ENCODE measurements around the gene ERO1B.
"Not testable (repeated sequence)": the region's sequence is repeated elsewhere in the genome, so short reads cannot be mapped to it uniquely, and the experiment has no call there.

Gene ERO1B

DNA sequence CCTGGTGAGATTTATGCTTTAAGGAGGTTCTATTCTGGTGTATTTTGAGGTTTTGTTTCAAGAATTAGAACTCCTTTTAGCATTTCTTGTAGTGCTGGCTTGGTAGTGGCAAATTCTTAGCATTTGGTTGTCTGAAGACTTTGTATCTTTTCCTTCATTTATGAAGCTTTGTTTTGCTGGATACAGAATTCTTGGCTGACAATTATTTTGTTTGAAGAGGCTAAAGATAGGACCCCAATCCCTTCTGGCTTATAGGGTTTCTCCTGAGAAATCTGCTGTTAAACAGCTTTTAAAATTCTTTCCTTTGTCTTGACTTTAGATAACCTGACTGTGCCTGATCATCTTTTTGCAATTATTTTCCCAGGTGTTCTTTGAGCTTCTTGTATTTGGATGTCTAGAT is 80.8 kb downstream of the ERO1B start:
- Histone ChIP-seq H3K9me3 (ENCODE audit: insufficient read depth, low read length) (peaks cover 10% of the 10 kb centered on the region; the same call in 1 of the 2 replicates), H3K36me3 (ENCODE audit: insufficient read depth, insufficient read length, low read length) (no peaks in the 10 kb centered on the region), H3K4me1 (ENCODE audit: insufficient read depth, insufficient read length) (no peaks in the 10 kb centered on the region), H3K27me3 (ENCODE audit: insufficient read depth, insufficient read length) (no peaks in the 10 kb centered on the region), H3K4me3 (ENCODE audit: insufficient read length, low read depth) (no peak overlapping the region), H3K9ac (ENCODE audit: insufficient read length, low read depth) (no peak overlapping the region)
- DNase-seq (ENCODE audit: low read depth, low spot score): no peak
- TF ChIP-seq ZNF274 (IDR thresholded peaks at IDR 0.05; ENCODE audit: low read depth, low read length) (no peak), YY1 (IDR thresholded peaks at IDR 0.05; ENCODE audit: insufficient read depth, insufficient read length) (no peak), SUZ12 (IDR thresholded peaks at IDR 0.05; ENCODE audit: extremely low read depth, insufficient read depth, insufficient read length) (no peak)

DNA sequence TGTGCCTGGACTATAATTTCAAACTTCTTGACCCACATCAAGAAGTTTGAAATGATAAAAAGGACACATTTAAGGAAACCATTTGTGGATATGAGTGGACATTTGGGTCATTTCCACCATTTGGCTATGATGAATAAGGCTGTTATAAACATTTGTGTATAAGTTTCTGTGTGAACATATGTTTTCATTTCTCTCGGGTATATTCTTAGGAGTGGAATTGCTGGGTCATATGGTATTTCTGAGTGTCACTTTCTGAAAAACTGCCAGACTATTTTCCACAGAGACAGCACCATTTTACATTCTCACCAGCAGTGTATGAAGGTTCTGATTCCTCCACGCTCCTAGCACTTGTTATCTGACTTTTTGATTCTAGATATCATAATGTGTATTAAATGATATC is 88.6 kb downstream of the ERO1B start:
- Histone ChIP-seq H3K27me3 (ENCODE audit: insufficient read depth, insufficient read length) (no peaks in the 10 kb centered on the region), H3K9ac (ENCODE audit: insufficient read length, low read depth) (no peak overlapping the region), H3K4me3 (ENCODE audit: insufficient read length, low read depth) (no peak overlapping the region), H3K4me1 (ENCODE audit: insufficient read depth, insufficient read length) (no peaks in the 10 kb centered on the region), H3K9me3 (ENCODE audit: insufficient read depth, low read length) (no peaks in the 10 kb centered on the region), H3K36me3 (ENCODE audit: insufficient read depth, insufficient read length, low read length) (no peaks in the 10 kb centered on the region)
- TF ChIP-seq ZNF274 (IDR thresholded peaks at IDR 0.05; ENCODE audit: low read depth, low read length) (no peak), YY1 (IDR thresholded peaks at IDR 0.05; ENCODE audit: insufficient read depth, insufficient read length) (no peak), SUZ12 (IDR thresholded peaks at IDR 0.05; ENCODE audit: extremely low read depth, insufficient read depth, insufficient read length) (no peak)
- DNase-seq (ENCODE audit: low read depth, low spot score): no peak

DNA sequence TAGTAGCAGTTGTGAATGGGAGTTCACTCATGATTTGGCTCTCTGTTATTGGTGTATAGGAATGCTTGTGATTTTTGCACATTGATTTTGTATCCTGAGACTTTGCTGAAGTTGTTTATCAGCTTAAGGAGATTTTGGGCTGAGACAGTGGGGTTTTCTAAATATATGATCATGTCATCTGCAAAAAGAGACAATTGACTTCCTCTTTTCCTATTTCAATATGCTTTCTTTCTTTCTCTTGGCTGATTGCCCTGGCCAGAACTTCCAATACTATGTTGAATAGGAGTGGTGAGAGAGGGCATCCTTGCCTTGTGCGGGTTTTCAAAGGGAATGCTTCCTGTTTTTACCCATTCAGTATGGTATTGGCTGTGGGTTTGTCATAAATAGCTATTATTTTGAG is 93.7 kb downstream of the ERO1B start:
- H3K9me3 ChIP-seq (ENCODE audit: insufficient read depth, low read length); H3K36me3 ChIP-seq (ENCODE audit: insufficient read depth, insufficient read length, low read length); H3K9ac ChIP-seq (ENCODE audit: insufficient read length, low read depth); H3K4me3 ChIP-seq (ENCODE audit: insufficient read length, low read depth); H3K27me3 ChIP-seq (ENCODE audit: insufficient read depth, insufficient read length); DNase-seq (ENCODE audit: low read depth, low spot score); H3K4me1 ChIP-seq (ENCODE audit: insufficient read depth, insufficient read length): not testable (repeated sequence)

DNA sequence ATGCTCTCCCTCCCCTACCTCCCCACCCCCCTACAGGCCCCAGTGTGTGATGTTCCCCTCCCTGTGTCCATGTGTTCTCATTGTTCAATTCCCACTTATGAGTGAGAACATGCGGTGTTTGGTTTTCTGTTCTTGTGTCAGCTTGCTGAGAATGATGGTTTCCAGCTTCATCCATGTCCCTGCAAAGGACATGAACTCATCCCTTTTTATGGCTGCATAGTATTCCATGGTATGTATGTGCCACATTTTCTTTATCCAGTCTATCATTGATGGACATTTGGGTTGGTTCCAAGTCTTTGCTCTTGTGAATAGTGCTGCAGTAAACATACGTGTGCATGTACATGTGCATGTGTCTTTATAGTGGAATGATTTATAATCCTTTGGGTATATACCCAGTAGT is 95.3 kb downstream of the ERO1B start:
- H3K4me1 ChIP-seq (ENCODE audit: insufficient read depth, insufficient read length); H3K36me3 ChIP-seq (ENCODE audit: insufficient read depth, insufficient read length, low read length); H3K9me3 ChIP-seq (ENCODE audit: insufficient read depth, low read length); H3K9ac ChIP-seq (ENCODE audit: insufficient read length, low read depth); DNase-seq (ENCODE audit: low read depth, low spot score); H3K27me3 ChIP-seq (ENCODE audit: insufficient read depth, insufficient read length); H3K4me3 ChIP-seq (ENCODE audit: insufficient read length, low read depth): not testable (repeated sequence)

DNA sequence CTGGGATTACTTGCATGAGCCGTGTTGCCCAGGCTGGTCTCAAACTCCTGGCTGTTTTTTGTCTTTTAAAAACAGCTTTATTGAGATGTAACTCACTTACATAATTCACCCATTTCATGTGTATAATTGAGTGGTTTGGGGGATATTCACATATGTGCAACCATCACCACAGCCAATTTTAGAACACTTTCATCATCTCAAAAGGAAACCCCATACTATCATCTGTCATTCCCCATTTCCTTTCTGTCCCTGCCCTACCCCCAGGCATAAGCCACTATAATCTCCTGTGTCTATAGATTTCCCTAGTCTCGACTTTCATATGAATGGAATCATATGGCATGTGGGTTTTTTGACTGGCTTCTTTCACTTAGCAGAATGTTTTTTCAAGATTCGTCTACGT is 96.1 kb downstream of the ERO1B start:
- no peak for TF ChIP-seq SUZ12 (IDR thresholded peaks at IDR 0.05; ENCODE audit: extremely low read depth, insufficient read depth, insufficient read length)
- no peak for TF ChIP-seq YY1 (IDR thresholded peaks at IDR 0.05; ENCODE audit: insufficient read depth, insufficient read length)
- no peak for TF ChIP-seq ZNF274 (IDR thresholded peaks at IDR 0.05; ENCODE audit: low read depth, low read length)
- Histone ChIP-seq H3K27me3 (ENCODE audit: insufficient read depth, insufficient read length) (no peaks in the 10 kb centered on the region), H3K9me3 (ENCODE audit: insufficient read depth, low read length) (no peaks in the 10 kb centered on the region), H3K9ac (ENCODE audit: insufficient read length, low read depth) (no peak overlapping the region), H3K36me3 (ENCODE audit: insufficient read depth, insufficient read length, low read length) (no peaks in the 10 kb centered on the region), H3K4me3 (ENCODE audit: insufficient read length, low read depth) (no peak overlapping the region), H3K4me1 (ENCODE audit: insufficient read depth, insufficient read length) (no peaks in the 10 kb centered on the region)
- no peak for DNase-seq (ENCODE audit: low read depth, low spot score)

DNA sequence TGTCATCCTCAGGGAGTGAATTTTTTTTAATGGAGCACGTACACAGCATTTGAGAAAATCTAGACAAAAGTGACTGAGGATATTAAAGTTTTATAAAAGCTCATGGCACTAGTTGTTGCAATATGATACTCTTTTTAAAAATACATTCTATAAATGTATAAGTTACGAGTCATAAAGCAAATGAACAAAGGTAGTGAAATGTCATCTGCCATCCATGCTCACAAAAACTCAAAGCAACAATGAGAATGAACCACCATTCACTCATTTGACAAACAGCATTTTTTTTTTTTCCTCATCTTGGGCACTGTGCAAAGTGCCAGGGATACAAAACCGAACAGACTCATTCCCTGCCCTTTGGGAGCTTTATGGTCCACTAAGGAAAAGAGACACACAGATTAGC is 100.7 kb downstream of the ERO1B start:
- no peak for DNase-seq (ENCODE audit: low read depth, low spot score)
- Histone ChIP-seq H3K9me3 (ENCODE audit: insufficient read depth, low read length) (no peaks in the 10 kb centered on the region), H3K4me3 (ENCODE audit: insufficient read length, low read depth) (no peak overlapping the region), H3K27me3 (ENCODE audit: insufficient read depth, insufficient read length) (no peaks in the 10 kb centered on the region), H3K36me3 (ENCODE audit: insufficient read depth, insufficient read length, low read length) (no peaks in the 10 kb centered on the region), H3K4me1 (ENCODE audit: insufficient read depth, insufficient read length) (peaks cover 5% of the 10 kb centered on the region), H3K9ac (ENCODE audit: insufficient read length, low read depth) (no peak overlapping the region)
- no peak for TF ChIP-seq SUZ12 (IDR thresholded peaks at IDR 0.05; ENCODE audit: extremely low read depth, insufficient read depth, insufficient read length)
- no peak for TF ChIP-seq YY1 (IDR thresholded peaks at IDR 0.05; ENCODE audit: insufficient read depth, insufficient read length)
- no peak for TF ChIP-seq ZNF274 (IDR thresholded peaks at IDR 0.05; ENCODE audit: low read depth, low read length)

DNA sequence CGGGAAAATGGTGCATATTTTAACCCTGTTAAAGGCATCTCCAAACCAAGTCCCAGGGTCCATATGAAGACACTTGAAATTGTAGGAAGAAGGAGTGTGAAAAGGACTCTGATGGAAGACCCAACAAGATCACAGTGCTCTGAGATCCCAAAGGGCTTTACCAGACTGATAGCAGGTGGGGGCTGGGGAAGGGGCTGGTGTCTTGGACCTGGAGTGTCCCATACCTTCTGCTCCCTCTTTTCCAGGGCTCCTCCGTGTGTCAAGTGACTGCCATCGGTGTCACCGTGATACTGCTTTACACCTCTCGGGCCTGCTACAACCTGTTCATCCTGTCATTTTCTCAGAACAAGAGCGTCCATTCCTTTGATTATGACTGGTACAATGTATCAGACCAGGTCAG is 102.1 kb downstream of the ERO1B start:
- TF ChIP-seq YY1 (IDR thresholded peaks at IDR 0.05; ENCODE audit: insufficient read depth, insufficient read length) (no peak), ZNF274 (IDR thresholded peaks at IDR 0.05; ENCODE audit: low read depth, low read length) (no peak), SUZ12 (IDR thresholded peaks at IDR 0.05; ENCODE audit: extremely low read depth, insufficient read depth, insufficient read length) (no peak)
- no peak overlapping the region for H3K9ac ChIP-seq (ENCODE audit: insufficient read length, low read depth)
- no peaks in the 10 kb centered on the region for H3K9me3 ChIP-seq (ENCODE audit: insufficient read depth, low read length)
- H3K4me1 ChIP-seq (ENCODE audit: insufficient read depth, insufficient read length): peaks cover 6% of the 10 kb centered on the region
- no peak overlapping the region for H3K4me3 ChIP-seq (ENCODE audit: insufficient read length, low read depth)
- H3K36me3 ChIP-seq (ENCODE audit: insufficient read depth, insufficient read length, low read length): no peaks in the 10 kb centered on the region
- no peaks in the 10 kb centered on the region for H3K27me3 ChIP-seq (ENCODE audit: insufficient read depth, insufficient read length)
- no peak for DNase-seq (ENCODE audit: low read depth, low spot score)

Measured in NT2/D1 (cell line).